HL-60 (cell line): Measurements from ENCODE around the gene EIPR1.

ENCODE experiments used
- CTCF ChIP-seq: IDR thresholded peaks from one replicate; pipeline ENCODE4 v1.5.1; 2011; ENCODE audit warnings: low read length, control low read depth, inconsistent platforms; ENCODE audit not compliant: insufficient read depth
- GABPA ChIP-seq: IDR thresholded peaks from 2 replicates; pipeline ENCODE4 v1.6.1; 2012; ENCODE audit warnings: low read depth
- POLR2AphosphoS5 ChIP-seq: IDR thresholded peaks from 2 replicates; pipeline ENCODE4 v1.6.1; 2012; ENCODE audit warnings: low read depth
- SPI1 ChIP-seq: IDR thresholded peaks from 2 replicates; pipeline ENCODE4 v1.6.1; 2012; ENCODE audit warnings: low read depth, mild to moderate bottlenecking, borderline replicate concordance
- TF ChIP-seq, protein P1 (sequence below): IDR thresholded peaks from 2 replicates; pipeline ENCODE4 v1.6.1; 2012; ENCODE audit warnings: low read depth; ENCODE audit not compliant: insufficient replicate concordance

GRCh38 chr2:3387011-3387410, 9.4 kb upstream of the EIPR1 start:
- no peak for TF ChIP-seq POLR2AphosphoS5
- TF ChIP-seq CTCF, result no peak
- TF ChIP-seq SPI1, result no peak
- TF ChIP-seq GABPA, result no peak
- TF ChIP-seq, protein P1, sequence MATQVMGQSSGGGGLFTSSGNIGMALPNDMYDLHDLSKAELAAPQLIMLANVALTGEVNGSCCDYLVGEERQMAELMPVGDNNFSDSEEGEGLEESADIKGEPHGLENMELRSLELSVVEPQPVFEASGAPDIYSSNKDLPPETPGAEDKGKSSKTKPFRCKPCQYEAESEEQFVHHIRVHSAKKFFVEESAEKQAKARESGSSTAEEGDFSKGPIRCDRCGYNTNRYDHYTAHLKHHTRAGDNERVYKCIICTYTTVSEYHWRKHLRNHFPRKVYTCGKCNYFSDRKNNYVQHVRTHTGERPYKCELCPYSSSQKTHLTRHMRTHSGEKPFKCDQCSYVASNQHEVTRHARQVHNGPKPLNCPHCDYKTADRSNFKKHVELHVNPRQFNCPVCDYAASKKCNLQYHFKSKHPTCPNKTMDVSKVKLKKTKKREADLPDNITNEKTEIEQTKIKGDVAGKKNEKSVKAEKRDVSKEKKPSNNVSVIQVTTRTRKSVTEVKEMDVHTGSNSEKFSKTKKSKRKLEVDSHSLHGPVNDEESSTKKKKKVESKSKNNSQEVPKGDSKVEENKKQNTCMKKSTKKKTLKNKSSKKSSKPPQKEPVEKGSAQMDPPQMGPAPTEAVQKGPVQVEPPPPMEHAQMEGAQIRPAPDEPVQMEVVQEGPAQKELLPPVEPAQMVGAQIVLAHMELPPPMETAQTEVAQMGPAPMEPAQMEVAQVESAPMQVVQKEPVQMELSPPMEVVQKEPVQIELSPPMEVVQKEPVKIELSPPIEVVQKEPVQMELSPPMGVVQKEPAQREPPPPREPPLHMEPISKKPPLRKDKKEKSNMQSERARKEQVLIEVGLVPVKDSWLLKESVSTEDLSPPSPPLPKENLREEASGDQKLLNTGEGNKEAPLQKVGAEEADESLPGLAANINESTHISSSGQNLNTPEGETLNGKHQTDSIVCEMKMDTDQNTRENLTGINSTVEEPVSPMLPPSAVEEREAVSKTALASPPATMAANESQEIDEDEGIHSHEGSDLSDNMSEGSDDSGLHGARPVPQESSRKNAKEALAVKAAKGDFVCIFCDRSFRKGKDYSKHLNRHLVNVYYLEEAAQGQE, result no peak
